ENCODE measurements around the gene TPSAB1.

GRCh38 chr16:1278477-1278876 lies 38.0 kb downstream of the TPSAB1 start:
- no peak for TF ChIP-seq POLR2AphosphoS5 (IDR thresholded peaks at IDR 0.05)
- no peak for TF ChIP-seq CTCF (IDR thresholded peaks at IDR 0.05)
